ENCODE results near the gene FRMD4A. TPM values are rescaled to one million over a fixed set of nuclear protein-coding genes. Genes with fewer than 3 reads are reported as not detected.

FRMD4A gene
- total RNA-seq, 1 experiment from 2014 or later: 19.6 TPM

- no peak overlapping the region for H2BK120ac ChIP-seq (ENCODE audit: low read depth, low read length, poor library complexity, severe bottlenecking)
- no peaks in the 10 kb centered on the region for H3K23me2 ChIP-seq (ENCODE audit: insufficient read length, low read depth, low read length, poor library complexity, severe bottlenecking)
- H3K14ac ChIP-seq (ENCODE audit: insufficient read depth, low read length): no peak overlapping the region
- peaks cover 16 to 18% of the 10 kb centered on the region in 2 experiments for H3K9me3 Mint-ChIP-seq
- no peak overlapping the region for H3K4me2 ChIP-seq (ENCODE audit: insufficient read depth, insufficient read length, low read length)
- H3K79me2 ChIP-seq (ENCODE audit: insufficient read depth, low read length): no peaks in the 10 kb centered on the region
- no peak overlapping the region; a peak in 1 of 7 replicates for H3K27ac Mint-ChIP-seq
- H3K27me3 Mint-ChIP-seq (ENCODE audit: low read depth): no peaks in the 10 kb centered on the region
- H3K56ac ChIP-seq (ENCODE audit: insufficient read length, low read depth, low read length): no peak overlapping the region
- H3K4me1 Mint-ChIP-seq: peaks cover 0 to 5% of the 10 kb centered on the region in 2 experiments; a peak in 1 of 4 replicates
- no peak overlapping the region for H2AK5ac ChIP-seq (ENCODE audit: insufficient read length, low read length)
- H3K9ac ChIP-seq (ENCODE audit: extremely low read depth, insufficient read length, low read length): no peak overlapping the region
- no peaks in the 10 kb centered on the region for H3K79me1 ChIP-seq (ENCODE audit: insufficient read depth, low read depth, low read length, poor library complexity, severe bottlenecking)
- no peak overlapping the region for H2BK15ac ChIP-seq (ENCODE audit: low read depth, low read length)
- peaks cover 0 to 15% (median 4%) of the 10 kb centered on the region in 3 experiments; a peak in 4 of 7 replicates for H3K36me3 Mint-ChIP-seq (ENCODE audit: insufficient read depth in 1 of 3, low read depth in 3 of 3)
- WGBS (ENCODE audit: extremely low coverage, insufficient read length, low lambda C conversion rate): no CpG with 5 or more reads among the region's 9 CpGs
- H4K8ac ChIP-seq (replicated peaks; ENCODE audit: insufficient read length, low read depth, low read length): no peak overlapping the region
- no peak overlapping the region for H2BK12ac ChIP-seq (ENCODE audit: insufficient read length, low read depth, low read length)
- no peak overlapping the region for H3T11ph ChIP-seq (ENCODE audit: low read length)
- no peak overlapping the region for H2BK5ac ChIP-seq (ENCODE audit: insufficient read length, low read length)
- H3K4me3 Mint-ChIP-seq: no peak overlapping the region
- H3K23ac ChIP-seq (ENCODE audit: insufficient read length, low read depth, low read length): no peak overlapping the region
- no peaks in the 10 kb centered on the region for H3K4me1 ChIP-seq (ENCODE audit: insufficient read depth, low read length)
- H2BK20ac ChIP-seq (ENCODE audit: low read depth, low read length, poor library complexity, severe bottlenecking): no peak overlapping the region
- H3K18ac ChIP-seq (ENCODE audit: insufficient read length, low read depth, low read length): no peak overlapping the region
- no peak overlapping the region for H2AFZ ChIP-seq (ENCODE audit: low read length)
- no peak overlapping the region for H3K27ac ChIP-seq (ENCODE audit: insufficient read length, low read depth, low read length)
- no peak for TF ChIP-seq CTCF (conservative IDR thresholded peaks at IDR 0.05)
- no peak for DNase-seq
- no peak overlapping the region for H4K5ac ChIP-seq (ENCODE audit: insufficient read length, low read depth, low read length)
- H3K27me3 ChIP-seq (ENCODE audit: insufficient read depth, low read length): no peaks in the 10 kb centered on the region
- H4K91ac ChIP-seq (ENCODE audit: insufficient read length, low read depth, low read length): no peak overlapping the region
- H3K9me3 ChIP-seq (ENCODE audit: control insufficient read depth, low read depth, low read length): no peaks in the 10 kb centered on the region
- H3K4ac ChIP-seq (ENCODE audit: low read depth, low read length): no peak overlapping the region
- H4K20me1 ChIP-seq (ENCODE audit: control insufficient read depth, insufficient read depth, insufficient read length): no peaks in the 10 kb centered on the region
Measured at GRCh38 chr10:14296065-14296709, 34.5 kb downstream of the FRMD4A start.

Measured in H9 (cell line).